ENCODE measurements around the gene NIPA2.

- TF ChIP-seq TAF1 (IDR thresholded peaks at IDR 0.05; ENCODE audit: borderline replicate concordance, low read depth, low read length), result no peak
- no peak; the same call in 1 of the 2 replicates for TF ChIP-seq POLR2AphosphoS5 (IDR thresholded peaks at IDR 0.05; ENCODE audit: low read depth, low read length)
Measured at GRCh38 chr15:22868928-22869327, 30.5 kb downstream of the NIPA2 start.
